Liver (tissue), 9 donors: ENCODE results near the gene ZFYVE19. TPM values are rescaled to one million over a fixed set of nuclear protein-coding genes. Genes with fewer than 3 reads are reported as not detected.

Source experiments
- DNase-seq: peaks from one replicate; pipeline ENCODE4 v3.0.0-alpha.2; 2017; ENCODE audit warnings: low spot score
- H3K27ac ChIP-seq, 2 donors: one replicate each; pipeline ENCODE4 v1.7.0; 2013; ENCODE audit warnings: inconsistent platforms in 2 of 2, low read length in 2 of 2, control low read depth in 1 of 2, low read depth in 1 of 2, mild to moderate bottlenecking in 1 of 2
- H3K27me3 ChIP-seq, 4 donors: one replicate each; pipeline versions ENCODE4 v1.6.1 to v1.7.0; 2013; ENCODE audit warnings: low read length in 3 of 4, inconsistent platforms in 1 of 4, mild to moderate bottlenecking in 1 of 4, moderate library complexity in 1 of 4; ENCODE audit not compliant: control insufficient read depth in 4 of 4, insufficient read depth in 4 of 4
- H3K36me3 ChIP-seq, 4 donors: one replicate each; pipeline versions ENCODE4 v1.6.1 to v1.7.0; 2013; ENCODE audit warnings: low read length in 3 of 4, mild to moderate bottlenecking in 3 of 4, low read depth in 1 of 4, moderate library complexity in 1 of 4; ENCODE audit not compliant: control insufficient read depth in 4 of 4, insufficient read depth in 3 of 4
- H3K4me1 ChIP-seq, 4 donors: one replicate each; pipeline versions ENCODE4 v1.6.1 to v1.7.0; 2013; ENCODE audit warnings: low read length in 3 of 4, mild to moderate bottlenecking in 3 of 4, moderate library complexity in 1 of 4; ENCODE audit not compliant: control insufficient read depth in 4 of 4, insufficient read depth in 4 of 4
- H3K4me3 ChIP-seq, 3 donors: one replicate each; pipeline versions ENCODE4 v1.6.1 to v1.7.0; 2013; ENCODE audit warnings: low read length in 3 of 3, control low read depth in 1 of 3, low read depth in 1 of 3, mild to moderate bottlenecking in 1 of 3
- H3K9ac ChIP-seq, 2 donors: one replicate each; pipeline ENCODE4 v1.7.0; 2013; ENCODE audit warnings: low read length in 2 of 2, mild to moderate bottlenecking in 2 of 2, moderate library complexity in 2 of 2, control low read depth in 1 of 2, low read depth in 1 of 2
- H3K9me3 ChIP-seq, 4 donors: one replicate each; pipeline versions ENCODE4 v1.6.1 to v1.7.0; 2013; ENCODE audit warnings: low read length in 3 of 4; ENCODE audit not compliant: control insufficient read depth in 4 of 4
- CTCF ChIP-seq: fragments of 150-350 bp; IDR thresholded peaks from 2 replicates; pipeline ENCODE4 v1.5.1; 2017; ENCODE audit warnings: improper control_type of control experiment, low read depth, low read length; ENCODE audit not compliant: missing input control
- EGR1 ChIP-seq, 2 donors: IDR thresholded peaks; 2 replicates each; pipeline ENCODE4 v1.6.1; 2016 to 2018; ENCODE audit warnings: antibody characterized with exemption in 2 of 2, low read depth in 2 of 2
- FOXA1 ChIP-seq: IDR thresholded peaks from 2 replicates; pipeline ENCODE4 v1.6.1; 2016; ENCODE audit warnings: antibody characterized with exemption
- FOXA2 ChIP-seq: IDR thresholded peaks from 2 replicates; pipeline ENCODE4 v1.6.1; 2016; ENCODE audit warnings: antibody characterized with exemption
- GABPA ChIP-seq, 2 donors: IDR thresholded peaks in 1 of 2; conservative IDR thresholded peaks in 1 of 2; 2 replicates each; pipeline ENCODE4 v1.6.1; 2016; ENCODE audit warnings: antibody characterized with exemption in 2 of 2, mild to moderate bottlenecking in 1 of 2, moderate library complexity in 1 of 2
- HNF4A ChIP-seq, 2 donors: conservative IDR thresholded peaks; 2 replicates each; pipeline ENCODE4 v1.6.1; 2016; ENCODE audit warnings: antibody characterized with exemption in 2 of 2, mild to moderate bottlenecking in 2 of 2
- HNF4G ChIP-seq: IDR thresholded peaks from 2 replicates; pipeline ENCODE4 v1.6.1; 2016; ENCODE audit warnings: antibody characterized with exemption
- JUND ChIP-seq, 2 donors: IDR thresholded peaks; 2 replicates each; pipeline ENCODE4 v1.6.1; 2016; ENCODE audit warnings: antibody characterized with exemption in 2 of 2
- NR2F2 ChIP-seq: IDR thresholded peaks from 2 replicates; pipeline ENCODE4 v1.6.1; 2016; ENCODE audit warnings: antibody characterized with exemption
- RAD21 ChIP-seq, 2 donors: IDR thresholded peaks; 2 replicates each; pipeline ENCODE4 v1.6.1; 2016; ENCODE audit warnings: antibody characterized with exemption in 2 of 2, mild to moderate bottlenecking in 2 of 2
- SP1 ChIP-seq: IDR thresholded peaks from 2 replicates; pipeline ENCODE4 v1.6.1; 2018; ENCODE audit warnings: antibody characterized with exemption, mild to moderate bottlenecking
- TAF1 ChIP-seq: conservative IDR thresholded peaks from 2 replicates; pipeline ENCODE4 v1.6.1; 2016; ENCODE audit warnings: antibody characterized with exemption, mild to moderate bottlenecking
- YY1 ChIP-seq: IDR thresholded peaks from 2 replicates; pipeline ENCODE4 v1.6.1; 2016; ENCODE audit warnings: antibody characterized with exemption, mild to moderate bottlenecking
- WGBS: extraction: QIAGEN DNeasy Blood & Tissue Kit; methylation state at CpG from one replicate; pipeline ENCODE4 v1.1.7; 2013; 5-methylcytosine and 5-hydroxymethylcytosine counted together
- polyA plus RNA-seq, 2 donors: library from polyadenylated mRNA; stranded (reverse) in 1 of 2; unstranded in 1 of 2; fragments of 200-250 nt in 1 of 2; fragments of >200 nt in 1 of 2; fragmentation: Nextera tagmentation in 1 of 2; extraction: Ambion mirVana in 1 of 2; gene quantifications; one replicate each; pipeline versions ENCODE4 v1.2.1 to v1.2.3, GENCODE V29; 2013 to 2015
- total RNA-seq, 2 donors: library from RNA; depleted of rRNA; stranded (reverse); fragments of >200 nt; gene quantifications; one replicate each; pipeline ENCODE4 v1.2.3, GENCODE V29; 2014
- TF ChIP-seq, protein P1 (sequence below): IDR thresholded peaks from 2 replicates; pipeline ENCODE4 v1.6.1; 2016; ENCODE audit warnings: antibody characterized with exemption
- TF ChIP-seq, protein P2 (sequence below): IDR thresholded peaks from 2 replicates; pipeline ENCODE4 v1.6.1; 2016; ENCODE audit warnings: antibody characterized with exemption
- TF ChIP-seq, protein P3 (sequence below): IDR thresholded peaks from 2 replicates; pipeline ENCODE4 v1.6.1; 2016; ENCODE audit warnings: antibody characterized with exemption, mild to moderate bottlenecking
- TF ChIP-seq, protein P4 (sequence below): IDR thresholded peaks from 2 replicates; pipeline ENCODE4 v1.6.1; 2016; ENCODE audit warnings: antibody characterized with exemption
- donor health status: healthy.
- donor health status: healthy.
- donor health status: healthy.
- donor health status: healthy.
- donor health status: healthy.

The ZFYVE19 gene
- total and polyA plus RNA-seq, 4 donors = 10.4 to 41.2 (median 19.7) TPM

DNA sequence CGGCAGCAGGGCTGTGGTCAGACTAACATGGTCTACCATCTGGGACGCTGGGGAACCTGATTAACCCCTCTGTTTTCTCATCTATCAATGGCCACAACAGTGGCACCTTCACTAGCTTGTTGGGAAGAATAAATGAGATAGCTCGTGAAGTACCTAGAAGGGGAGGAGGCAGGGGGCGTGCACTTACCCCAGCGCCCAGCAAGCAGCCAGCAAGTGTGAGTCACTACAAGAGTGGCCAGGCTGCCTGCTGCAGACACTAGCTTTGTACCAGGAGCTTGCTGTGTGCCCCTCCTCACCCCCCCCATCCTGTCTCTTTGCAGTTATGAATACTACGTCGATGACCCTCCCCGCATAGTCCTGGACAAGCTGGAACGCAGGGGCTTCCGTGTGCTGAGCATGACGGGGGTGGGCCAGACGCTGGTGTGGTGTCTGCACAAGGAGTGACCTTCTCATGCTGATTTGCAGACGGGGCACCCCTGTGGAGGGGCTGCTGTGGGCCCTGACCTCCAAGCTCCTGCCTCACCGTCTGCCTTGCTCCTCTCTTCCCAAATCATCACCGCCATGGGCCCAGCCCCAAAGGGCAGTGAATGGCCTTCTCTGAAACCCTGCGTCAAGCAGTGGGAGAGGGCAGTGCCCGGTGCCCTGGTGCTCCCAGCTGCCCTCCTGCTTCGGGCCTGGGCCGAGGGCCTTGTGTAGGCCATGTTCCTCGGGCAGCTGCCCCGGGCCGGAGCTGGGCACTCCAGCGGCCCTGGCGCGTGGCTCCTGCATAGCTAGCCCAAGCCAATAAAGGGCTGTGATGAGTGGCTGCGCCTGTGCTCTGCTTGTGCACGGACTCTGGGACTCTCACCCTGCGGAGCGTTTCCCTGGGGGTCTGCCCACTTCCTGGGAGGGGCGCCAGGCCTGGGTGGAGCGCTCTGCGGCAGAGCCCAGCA, 39.7 kb upstream of the ZFYVE19 start (continued):
- TF ChIP-seq, protein P1, sequence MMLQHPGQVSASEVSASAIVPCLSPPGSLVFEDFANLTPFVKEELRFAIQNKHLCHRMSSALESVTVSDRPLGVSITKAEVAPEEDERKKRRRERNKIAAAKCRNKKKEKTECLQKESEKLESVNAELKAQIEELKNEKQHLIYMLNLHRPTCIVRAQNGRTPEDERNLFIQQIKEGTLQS = no peak
- TF ChIP-seq GABPA (IDR thresholded peaks at IDR 0.05 in 1 of 2, conservative IDR thresholded peaks at IDR 0.05 in 1 of 2) = no peak
- TF ChIP-seq, protein P2, sequence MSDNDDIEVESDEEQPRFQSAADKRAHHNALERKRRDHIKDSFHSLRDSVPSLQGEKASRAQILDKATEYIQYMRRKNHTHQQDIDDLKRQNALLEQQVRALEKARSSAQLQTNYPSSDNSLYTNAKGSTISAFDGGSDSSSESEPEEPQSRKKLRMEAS = no peak
- TF ChIP-seq NR2F2 = no peak

GRCh38 chr15:40767838-40768500, 38.9 kb upstream of the ZFYVE19 start:
- Histone ChIP-seq H3K4me1 (peaks cover 10 to 69% (median 44%) of the 10 kb centered on the region in 4 donors), H3K9ac (no peak overlapping the region), H3K36me3 (peaks cover 0 to 20% (median 5%) of the 10 kb centered on the region in 4 donors), H3K9me3 (no peaks in the 10 kb centered on the region), H3K4me3 (no peak overlapping the region), H3K27ac (no peak overlapping the region), H3K27me3 (no peaks in the 10 kb centered on the region)
- TF ChIP-seq SP1 = no peak
- no peak for TF ChIP-seq RAD21 (IDR thresholded peaks at IDR 0.05)
- no peak for TF ChIP-seq NR2F2
- TF ChIP-seq, protein P3, sequence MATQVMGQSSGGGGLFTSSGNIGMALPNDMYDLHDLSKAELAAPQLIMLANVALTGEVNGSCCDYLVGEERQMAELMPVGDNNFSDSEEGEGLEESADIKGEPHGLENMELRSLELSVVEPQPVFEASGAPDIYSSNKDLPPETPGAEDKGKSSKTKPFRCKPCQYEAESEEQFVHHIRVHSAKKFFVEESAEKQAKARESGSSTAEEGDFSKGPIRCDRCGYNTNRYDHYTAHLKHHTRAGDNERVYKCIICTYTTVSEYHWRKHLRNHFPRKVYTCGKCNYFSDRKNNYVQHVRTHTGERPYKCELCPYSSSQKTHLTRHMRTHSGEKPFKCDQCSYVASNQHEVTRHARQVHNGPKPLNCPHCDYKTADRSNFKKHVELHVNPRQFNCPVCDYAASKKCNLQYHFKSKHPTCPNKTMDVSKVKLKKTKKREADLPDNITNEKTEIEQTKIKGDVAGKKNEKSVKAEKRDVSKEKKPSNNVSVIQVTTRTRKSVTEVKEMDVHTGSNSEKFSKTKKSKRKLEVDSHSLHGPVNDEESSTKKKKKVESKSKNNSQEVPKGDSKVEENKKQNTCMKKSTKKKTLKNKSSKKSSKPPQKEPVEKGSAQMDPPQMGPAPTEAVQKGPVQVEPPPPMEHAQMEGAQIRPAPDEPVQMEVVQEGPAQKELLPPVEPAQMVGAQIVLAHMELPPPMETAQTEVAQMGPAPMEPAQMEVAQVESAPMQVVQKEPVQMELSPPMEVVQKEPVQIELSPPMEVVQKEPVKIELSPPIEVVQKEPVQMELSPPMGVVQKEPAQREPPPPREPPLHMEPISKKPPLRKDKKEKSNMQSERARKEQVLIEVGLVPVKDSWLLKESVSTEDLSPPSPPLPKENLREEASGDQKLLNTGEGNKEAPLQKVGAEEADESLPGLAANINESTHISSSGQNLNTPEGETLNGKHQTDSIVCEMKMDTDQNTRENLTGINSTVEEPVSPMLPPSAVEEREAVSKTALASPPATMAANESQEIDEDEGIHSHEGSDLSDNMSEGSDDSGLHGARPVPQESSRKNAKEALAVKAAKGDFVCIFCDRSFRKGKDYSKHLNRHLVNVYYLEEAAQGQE = no peak
- no peak for TF ChIP-seq FOXA1
- no peak for TF ChIP-seq GABPA (IDR thresholded peaks at IDR 0.05 in 1 of 2, conservative IDR thresholded peaks at IDR 0.05 in 1 of 2)
- TF ChIP-seq TAF1 = no peak
- TF ChIP-seq, protein P4, sequence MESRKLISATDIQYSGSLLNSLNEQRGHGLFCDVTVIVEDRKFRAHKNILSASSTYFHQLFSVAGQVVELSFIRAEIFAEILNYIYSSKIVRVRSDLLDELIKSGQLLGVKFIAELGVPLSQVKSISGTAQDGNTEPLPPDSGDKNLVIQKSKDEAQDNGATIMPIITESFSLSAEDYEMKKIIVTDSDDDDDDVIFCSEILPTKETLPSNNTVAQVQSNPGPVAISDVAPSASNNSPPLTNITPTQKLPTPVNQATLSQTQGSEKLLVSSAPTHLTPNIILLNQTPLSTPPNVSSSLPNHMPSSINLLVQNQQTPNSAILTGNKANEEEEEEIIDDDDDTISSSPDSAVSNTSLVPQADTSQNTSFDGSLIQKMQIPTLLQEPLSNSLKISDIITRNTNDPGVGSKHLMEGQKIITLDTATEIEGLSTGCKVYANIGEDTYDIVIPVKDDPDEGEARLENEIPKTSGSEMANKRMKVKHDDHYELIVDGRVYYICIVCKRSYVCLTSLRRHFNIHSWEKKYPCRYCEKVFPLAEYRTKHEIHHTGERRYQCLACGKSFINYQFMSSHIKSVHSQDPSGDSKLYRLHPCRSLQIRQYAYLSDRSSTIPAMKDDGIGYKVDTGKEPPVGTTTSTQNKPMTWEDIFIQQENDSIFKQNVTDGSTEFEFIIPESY = no peak
- no peak for TF ChIP-seq JUND (IDR thresholded peaks at IDR 0.05)
- no peak for TF ChIP-seq YY1
- TF ChIP-seq HNF4A (conservative IDR thresholded peaks at IDR 0.05) = no peak
- no peak for TF ChIP-seq CTCF
- TF ChIP-seq, protein P2 = no peak
- TF ChIP-seq EGR1 (IDR thresholded peaks at IDR 0.05; ENCODE audit: low read depth in 2 of 2) = no peak
- TF ChIP-seq, protein P1 = no peak
- TF ChIP-seq FOXA2 = no peak
- TF ChIP-seq HNF4G = no peak
- WGBS = 93% methylated on average over 29 of the region's 29 CpGs
- DNase-seq = no peak
